HCT116 (cell line): ENCODE data around the gene ISX.

Experiments used
- CEBPB ChIP-seq: IDR thresholded peaks from 2 replicates; pipeline ENCODE4 v1.6.1; 2012; ENCODE audit warnings: low read depth
- YY1 ChIP-seq: IDR thresholded peaks from 2 replicates; pipeline ENCODE4 v1.6.1; 2011; ENCODE audit warnings: low read length, low read depth, moderate library complexity, mild to moderate bottlenecking; ENCODE audit not compliant: insufficient replicate concordance; ENCODE audit errors: extremely low read depth
- TF ChIP-seq, protein P1 (sequence below), 3 experiments: fragments of 200-600 bp in 1 of 3; sonication (generic) in 1 of 3; IDR thresholded peaks in 2 of 3; conservative IDR thresholded peaks in 1 of 3; 2 replicates each; pipeline ENCODE4 v1.5.1; 2012 to 2017; ENCODE audit warnings: low read depth in 2 of 3, low read length in 2 of 3, antibody characterized with exemption in 1 of 3, borderline replicate concordance in 1 of 3, control low read depth in 1 of 3, mild to moderate bottlenecking in 1 of 3, mixed read lengths in 1 of 3, mixed run types in 1 of 3, moderate library complexity in 1 of 3; ENCODE audit not compliant: insufficient read depth in 1 of 3

GRCh38 chr22:35051013-35051535, 14.9 kb upstream of the ISX start:
- TF ChIP-seq YY1, result no peak
- TF ChIP-seq, protein P1, sequence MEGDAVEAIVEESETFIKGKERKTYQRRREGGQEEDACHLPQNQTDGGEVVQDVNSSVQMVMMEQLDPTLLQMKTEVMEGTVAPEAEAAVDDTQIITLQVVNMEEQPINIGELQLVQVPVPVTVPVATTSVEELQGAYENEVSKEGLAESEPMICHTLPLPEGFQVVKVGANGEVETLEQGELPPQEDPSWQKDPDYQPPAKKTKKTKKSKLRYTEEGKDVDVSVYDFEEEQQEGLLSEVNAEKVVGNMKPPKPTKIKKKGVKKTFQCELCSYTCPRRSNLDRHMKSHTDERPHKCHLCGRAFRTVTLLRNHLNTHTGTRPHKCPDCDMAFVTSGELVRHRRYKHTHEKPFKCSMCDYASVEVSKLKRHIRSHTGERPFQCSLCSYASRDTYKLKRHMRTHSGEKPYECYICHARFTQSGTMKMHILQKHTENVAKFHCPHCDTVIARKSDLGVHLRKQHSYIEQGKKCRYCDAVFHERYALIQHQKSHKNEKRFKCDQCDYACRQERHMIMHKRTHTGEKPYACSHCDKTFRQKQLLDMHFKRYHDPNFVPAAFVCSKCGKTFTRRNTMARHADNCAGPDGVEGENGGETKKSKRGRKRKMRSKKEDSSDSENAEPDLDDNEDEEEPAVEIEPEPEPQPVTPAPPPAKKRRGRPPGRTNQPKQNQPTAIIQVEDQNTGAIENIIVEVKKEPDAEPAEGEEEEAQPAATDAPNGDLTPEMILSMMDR (IDR thresholded peaks at IDR 0.05 in 2 of 3, conservative IDR thresholded peaks at IDR 0.05 in 1 of 3; ENCODE audit: borderline replicate concordance in 1 of 3, insufficient read depth in 1 of 3, low read depth in 2 of 3, low read length in 2 of 3), result no peak
- no peak for TF ChIP-seq CEBPB
